GM18505 (cell line): ENCODE results near the gene ADRM1.

Experiments
- ATAC-seq: cut with Tn5 transposase; IDR thresholded peaks from one replicate; pipeline ENCODE4 v1.9.1; 2021; ENCODE audit not compliant: unreplicated experiment
- POLR2A ChIP-seq: IDR thresholded peaks from 4 replicates; pipeline ENCODE4 v1.6.1; 2011; ENCODE audit warnings: borderline replicate concordance; ENCODE audit not compliant: insufficient read depth, insufficient read length; ENCODE audit errors: extremely low read depth

ADRM1 gene

GRCh38 chr20:62285722-62286121 lies 17.1 kb upstream of the ADRM1 start:
- TF ChIP-seq POLR2A = no peak
- ATAC-seq = no peak

- no peak for ATAC-seq
- no peak for TF ChIP-seq POLR2A
Measured at GRCh38 chr20:62286493-62287064, 16.2 kb upstream of the ADRM1 start.

- no peak for ATAC-seq
- no peak for TF ChIP-seq POLR2A
Measured at GRCh38 chr20:62287129-62287528, 15.7 kb upstream of the ADRM1 start.

GRCh38 chr20:62287759-62288534 lies 14.8 kb upstream of the ADRM1 start:
- TF ChIP-seq POLR2A = no peak
- ATAC-seq = no peak

- no peak for ATAC-seq
- no peak for TF ChIP-seq POLR2A
Measured at GRCh38 chr20:62288535-62289105, 14.2 kb upstream of the ADRM1 start.

- no peak for ATAC-seq
- TF ChIP-seq POLR2A = no peak
Measured at GRCh38 chr20:62289131-62289530, 13.7 kb upstream of the ADRM1 start.

- ATAC-seq = no peak
- TF ChIP-seq POLR2A = no peak
Measured at GRCh38 chr20:62289898-62290297, 12.9 kb upstream of the ADRM1 start.

GRCh38 chr20:62291251-62292066 lies 11.3 kb upstream of the ADRM1 start:
- no peak for TF ChIP-seq POLR2A
- no peak for ATAC-seq

GRCh38 chr20:62292108-62292507 lies 10.7 kb upstream of the ADRM1 start:
- no peak for ATAC-seq
- no peak for TF ChIP-seq POLR2A

- ATAC-seq = no peak
- TF ChIP-seq POLR2A = no peak
Measured at GRCh38 chr20:62293111-62293784, 9.5 kb upstream of the ADRM1 start.

- TF ChIP-seq POLR2A = no peak
- ATAC-seq = no peak
Measured at GRCh38 chr20:62293946-62294345, 8.9 kb upstream of the ADRM1 start.

GRCh38 chr20:62294516-62294915 lies 8.3 kb upstream of the ADRM1 start:
- TF ChIP-seq POLR2A = no peak
- no peak for ATAC-seq
